H9 (cell line): ENCODE results near the gene RNF13. TPM values are rescaled to one million over a fixed set of nuclear protein-coding genes. Genes with fewer than 3 reads are reported as not detected.

Experiments used
- DNase-seq: peaks from one replicate; pipeline ENCODE4 v3.0.0-alpha.2; 2017
- H2AFZ ChIP-seq: one replicate; pipeline ENCODE4 v1.6.1; 2013; ENCODE audit warnings: mild to moderate bottlenecking, low read length, control low read depth, moderate library complexity
- H2AK5ac ChIP-seq: 2 replicates; pipeline ENCODE4 v1.6.1; 2013; ENCODE audit warnings: low read length, control low read depth, mixed read lengths; ENCODE audit not compliant: insufficient read length
- H2BK120ac ChIP-seq: one replicate; pipeline ENCODE4 v1.6.1; 2013; ENCODE audit warnings: low read depth, mild to moderate bottlenecking, low read length, control low read depth, inconsistent platforms; ENCODE audit not compliant: poor library complexity, severe bottlenecking
- H2BK12ac ChIP-seq: 2 replicates; pipeline ENCODE4 v1.6.1; 2013; ENCODE audit warnings: low read length, control low read depth, mixed read lengths, low read depth; ENCODE audit not compliant: insufficient read length
- H2BK15ac ChIP-seq: 2 replicates; pipeline ENCODE4 v1.6.1; 2013; ENCODE audit warnings: low read depth, low read length, control low read depth
- H2BK20ac ChIP-seq: one replicate; pipeline ENCODE4 v1.6.1; 2013; ENCODE audit warnings: low read depth, mild to moderate bottlenecking, low read length, control low read depth, inconsistent platforms; ENCODE audit not compliant: poor library complexity, severe bottlenecking
- H2BK5ac ChIP-seq: 2 replicates; pipeline ENCODE4 v1.6.1; 2013; ENCODE audit warnings: low read length, control low read depth, mixed read lengths; ENCODE audit not compliant: insufficient read length
- H3K14ac ChIP-seq: 2 replicates; pipeline ENCODE4 v1.6.1; 2013; ENCODE audit warnings: low read length, control low read depth; ENCODE audit not compliant: insufficient read depth
- H3K18ac ChIP-seq: 2 replicates; pipeline ENCODE4 v1.6.1; 2013; ENCODE audit warnings: low read depth, mild to moderate bottlenecking, mixed read lengths, low read length, control low read depth; ENCODE audit not compliant: insufficient read length
- H3K23ac ChIP-seq: 2 replicates; pipeline ENCODE4 v1.6.1; 2013; ENCODE audit warnings: low read length, control low read depth, mixed read lengths, low read depth; ENCODE audit not compliant: insufficient read length
- H3K23me2 ChIP-seq: 2 replicates; pipeline ENCODE4 v1.6.1; 2013; ENCODE audit warnings: low read depth, mild to moderate bottlenecking, mixed read lengths, low read length, control low read depth; ENCODE audit not compliant: insufficient read length, poor library complexity, severe bottlenecking
- H3K27ac ChIP-seq: 2 replicates; pipeline ENCODE4 v1.5.1; 2013; ENCODE audit warnings: low read length, control low read depth, mixed read lengths, low read depth; ENCODE audit not compliant: insufficient read length
- H3K27me3 ChIP-seq: 2 replicates; pipeline ENCODE4 v1.6.1; 2013; ENCODE audit warnings: low read length, control low read depth, inconsistent platforms; ENCODE audit not compliant: insufficient read depth
- H3K4ac ChIP-seq: 2 replicates; pipeline ENCODE4 v1.6.1; 2013; ENCODE audit warnings: low read depth, mild to moderate bottlenecking, control low read depth, inconsistent platforms, low read length, moderate library complexity
- H3K4me1 ChIP-seq: 2 replicates; pipeline ENCODE4 v1.6.1; 2013; ENCODE audit warnings: low read length, control low read depth, inconsistent platforms; ENCODE audit not compliant: insufficient read depth
- H3K4me2 ChIP-seq: 2 replicates; pipeline ENCODE4 v1.6.1; 2013; ENCODE audit warnings: low read length, control low read depth, mixed read lengths; ENCODE audit not compliant: insufficient read length, insufficient read depth
- H3K56ac ChIP-seq: 2 replicates; pipeline ENCODE4 v1.6.1; 2013; ENCODE audit warnings: low read depth, mild to moderate bottlenecking, mixed read lengths, low read length, control low read depth; ENCODE audit not compliant: insufficient read length
- H3K79me1 ChIP-seq: 2 replicates; pipeline ENCODE4 v1.6.1; 2013; ENCODE audit warnings: low read depth, mild to moderate bottlenecking, moderate library complexity, low read length, control low read depth, inconsistent platforms; ENCODE audit not compliant: insufficient read depth, poor library complexity, severe bottlenecking
- H3K79me2 ChIP-seq: 2 replicates; pipeline ENCODE4 v1.6.1; 2013; ENCODE audit warnings: low read length, control low read depth, inconsistent platforms; ENCODE audit not compliant: insufficient read depth
- H3K9ac ChIP-seq: 2 replicates; pipeline ENCODE4 v1.6.1; 2013; ENCODE audit warnings: low read length, control low read depth, mixed read lengths; ENCODE audit not compliant: insufficient read length; ENCODE audit errors: extremely low read depth
- H3K9me3 ChIP-seq: one replicate; pipeline ENCODE4 v1.6.1; 2013; ENCODE audit warnings: low read depth, low read length, inconsistent platforms; ENCODE audit not compliant: control insufficient read depth
- H3T11ph ChIP-seq: one replicate; pipeline ENCODE4 v1.6.1; 2013; ENCODE audit warnings: mild to moderate bottlenecking, low read length, control low read depth, inconsistent platforms
- H4K20me1 ChIP-seq: one replicate; pipeline ENCODE4 v1.6.1; 2013; ENCODE audit not compliant: control insufficient read depth, insufficient read length, insufficient read depth
- H4K5ac ChIP-seq: 2 replicates; pipeline ENCODE4 v1.6.1; 2013; ENCODE audit warnings: low read depth, mild to moderate bottlenecking, mixed read lengths, low read length, control low read depth; ENCODE audit not compliant: insufficient read length
- H4K8ac ChIP-seq: replicated peaks from 2 replicates; pipeline ENCODE4 v1.6.1; 2013; ENCODE audit warnings: low read length, control low read depth, mixed read lengths, low read depth; ENCODE audit not compliant: insufficient read length
- H4K91ac ChIP-seq: 2 replicates; pipeline ENCODE4 v1.6.1; 2013; ENCODE audit warnings: low read depth, mild to moderate bottlenecking, moderate library complexity, mixed read lengths, low read length, control low read depth; ENCODE audit not compliant: insufficient read length
- H3K27ac Mint-ChIP-seq, 3 experiments: 2 replicates in 2 of 3; 3 replicates in 1 of 3; pipeline ENCODE4 v1.8.0; 2020 to 2021; ENCODE audit warnings: mixed read lengths in 3 of 3, mild to moderate bottlenecking in 1 of 3, moderate library complexity in 1 of 3
- H3K27me3 Mint-ChIP-seq: 2 replicates; pipeline ENCODE4 v1.8.0; 2021; ENCODE audit warnings: low read depth, mild to moderate bottlenecking, moderate library complexity, mixed read lengths
- H3K36me3 Mint-ChIP-seq, 3 experiments: 2 replicates in 2 of 3; 3 replicates in 1 of 3; pipeline ENCODE4 v1.8.0; 2020 to 2021; ENCODE audit warnings: low read depth in 3 of 3, mixed read lengths in 3 of 3; ENCODE audit not compliant: insufficient read depth in 1 of 3
- H3K4me1 Mint-ChIP-seq, 2 experiments: 2 replicates each; pipeline ENCODE4 v1.8.0; 2020; ENCODE audit warnings: mixed read lengths in 2 of 2
- H3K4me3 Mint-ChIP-seq, 2 experiments: 2 replicates in 1 of 2; 3 replicates in 1 of 2; pipeline ENCODE4 v1.8.0; 2020 to 2021; ENCODE audit warnings: mild to moderate bottlenecking in 2 of 2, mixed read lengths in 2 of 2, moderate library complexity in 1 of 2
- H3K9me3 Mint-ChIP-seq, 2 experiments: 2 replicates in 1 of 2; 3 replicates in 1 of 2; pipeline ENCODE4 v1.8.0; 2020; ENCODE audit warnings: mild to moderate bottlenecking in 2 of 2, mixed read lengths in 2 of 2, moderate library complexity in 1 of 2
- total RNA-seq: library from RNA; stranded (reverse); gene quantifications from 2 replicates; pipeline ENCODE4 v1.2.1, GENCODE V29; 2021
- TF ChIP-seq, protein P1 (sequence below): fragments of 200-600 bp; sonication (generic); conservative IDR thresholded peaks from 3 replicates; pipeline ENCODE4 v1.8.0; 2021; ENCODE audit warnings: antibody characterized with exemption, mild to moderate bottlenecking

Gene RNF13
- total RNA-seq, 1 experiment from 2014 or later: 23.4 TPM

DNA sequence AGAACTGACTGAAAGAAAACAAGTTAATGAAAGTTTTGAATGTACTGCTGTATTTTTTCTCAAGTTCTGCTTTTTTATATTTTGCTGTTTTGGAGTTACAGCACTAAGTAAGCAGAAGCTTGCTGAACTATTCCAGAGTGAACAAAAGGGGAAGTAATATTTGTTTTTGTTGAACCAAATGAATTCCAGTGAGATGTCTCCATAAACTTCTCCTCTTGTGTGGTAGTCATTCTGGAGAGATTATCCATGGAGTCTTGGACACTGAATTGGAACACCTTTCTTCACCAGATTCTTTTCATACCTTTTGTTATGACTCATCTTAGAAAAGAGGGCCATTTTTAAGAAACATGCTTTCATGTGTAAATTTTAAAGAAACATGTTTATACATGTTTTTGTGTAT lies 29.4 kb upstream of the RNF13 start:
- Mint-ChIP-seq H3K36me3 (no peaks in the 10 kb centered on the region), H3K4me3 (no peak overlapping the region), H3K9me3 (no peaks in the 10 kb centered on the region), H3K4me1 (peaks cover 4% of the 10 kb centered on the region in 2 experiments), H3K27ac (no peak overlapping the region), H3K27me3 (no peaks in the 10 kb centered on the region)
- no peak overlapping the region for H2BK15ac ChIP-seq
- no peak overlapping the region for H3K18ac ChIP-seq
- no peaks in the 10 kb centered on the region for H3K79me2 ChIP-seq
- no peak overlapping the region for H3K9ac ChIP-seq
- no peak overlapping the region for H2BK12ac ChIP-seq
- no peaks in the 10 kb centered on the region for H3K4me1 ChIP-seq
- H3K23me2 ChIP-seq: no peaks in the 10 kb centered on the region
- H4K8ac ChIP-seq: no peak overlapping the region
- no peak overlapping the region for H4K91ac ChIP-seq
- no peak overlapping the region for H4K5ac ChIP-seq
- no peak overlapping the region for H2BK120ac ChIP-seq
- no peak overlapping the region for H2AFZ ChIP-seq
- H3K56ac ChIP-seq: no peak overlapping the region
- H3K4ac ChIP-seq: no peak overlapping the region
- no peak overlapping the region for H2BK20ac ChIP-seq
- H3K23ac ChIP-seq: no peak overlapping the region
- H3K14ac ChIP-seq: no peak overlapping the region
- no peaks in the 10 kb centered on the region for H4K20me1 ChIP-seq
- H2BK5ac ChIP-seq: no peak overlapping the region
- H3K79me1 ChIP-seq: no peaks in the 10 kb centered on the region
- no peak overlapping the region for H3T11ph ChIP-seq
- H3K4me2 ChIP-seq: no peak overlapping the region
- no peaks in the 10 kb centered on the region for H3K27me3 ChIP-seq
- no peak overlapping the region for H2AK5ac ChIP-seq
- no peak for DNase-seq
- TF ChIP-seq, protein P1, sequence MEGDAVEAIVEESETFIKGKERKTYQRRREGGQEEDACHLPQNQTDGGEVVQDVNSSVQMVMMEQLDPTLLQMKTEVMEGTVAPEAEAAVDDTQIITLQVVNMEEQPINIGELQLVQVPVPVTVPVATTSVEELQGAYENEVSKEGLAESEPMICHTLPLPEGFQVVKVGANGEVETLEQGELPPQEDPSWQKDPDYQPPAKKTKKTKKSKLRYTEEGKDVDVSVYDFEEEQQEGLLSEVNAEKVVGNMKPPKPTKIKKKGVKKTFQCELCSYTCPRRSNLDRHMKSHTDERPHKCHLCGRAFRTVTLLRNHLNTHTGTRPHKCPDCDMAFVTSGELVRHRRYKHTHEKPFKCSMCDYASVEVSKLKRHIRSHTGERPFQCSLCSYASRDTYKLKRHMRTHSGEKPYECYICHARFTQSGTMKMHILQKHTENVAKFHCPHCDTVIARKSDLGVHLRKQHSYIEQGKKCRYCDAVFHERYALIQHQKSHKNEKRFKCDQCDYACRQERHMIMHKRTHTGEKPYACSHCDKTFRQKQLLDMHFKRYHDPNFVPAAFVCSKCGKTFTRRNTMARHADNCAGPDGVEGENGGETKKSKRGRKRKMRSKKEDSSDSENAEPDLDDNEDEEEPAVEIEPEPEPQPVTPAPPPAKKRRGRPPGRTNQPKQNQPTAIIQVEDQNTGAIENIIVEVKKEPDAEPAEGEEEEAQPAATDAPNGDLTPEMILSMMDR: no peak
- H3K27ac ChIP-seq: no peak overlapping the region
- H3K9me3 ChIP-seq: no peaks in the 10 kb centered on the region
